ENCODE data around the gene TSPAN9.

Gene TSPAN9

DNA sequence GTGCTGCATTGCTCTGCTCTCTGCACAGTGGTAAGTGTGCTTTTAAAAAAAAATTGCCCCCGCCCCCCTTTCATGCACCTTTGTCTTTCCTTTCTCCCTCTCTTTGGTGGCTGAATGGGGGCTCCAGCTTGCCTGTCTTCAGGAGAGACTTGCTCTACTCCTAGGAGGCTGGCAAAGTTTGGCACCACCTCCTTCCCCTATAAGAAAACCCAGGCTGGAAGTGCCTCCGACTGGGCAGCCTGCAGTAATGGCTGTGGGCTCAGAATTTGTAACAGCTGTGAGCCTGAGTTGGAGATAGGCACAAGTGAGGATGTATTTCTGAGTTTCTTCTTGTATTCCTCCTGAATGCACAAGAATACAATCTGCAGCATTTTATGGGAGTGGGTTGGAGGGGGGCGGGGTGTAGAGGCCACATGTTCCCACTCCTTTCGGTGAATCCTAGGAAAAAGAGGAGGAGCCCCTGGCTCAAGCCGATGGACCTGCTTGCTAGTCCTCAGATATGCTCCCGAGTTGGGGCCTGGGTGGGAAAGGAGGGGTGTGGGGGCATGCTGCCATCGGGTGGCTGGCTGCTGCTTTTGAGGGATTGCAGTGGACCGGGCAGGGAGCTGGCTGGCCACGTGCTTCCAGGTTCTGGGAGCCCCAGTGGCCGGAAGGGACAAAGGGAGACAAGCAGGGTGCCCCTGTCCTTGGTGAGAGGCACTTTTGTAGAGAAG is 124.3 kb downstream of the TSPAN9 start:
- no peaks in the 10 kb centered on the region for H3K9me3 ChIP-seq (ENCODE audit: low read depth, low read length)
- no peak overlapping the region for H3K27ac ChIP-seq
- TF ChIP-seq POLR2AphosphoS5 (IDR thresholded peaks at IDR 0.05; ENCODE audit: borderline replicate concordance, low read depth, low read length) (no peak), EZH2 (IDR thresholded peaks at IDR 0.05) (no peak), FOXP2 (optimal IDR thresholded peaks at IDR 0.05; ENCODE audit: control extremely low read depth, extremely low read length, insufficient read depth) (no peak)
- no peak for DNase-seq (ENCODE audit: low read depth, low spot score)
- no peaks in the 10 kb centered on the region for H3K36me3 ChIP-seq (ENCODE audit: insufficient read depth, low read length)
- no peak overlapping the region for H3K4me3 ChIP-seq
- no peak overlapping the region for H3K9ac ChIP-seq (ENCODE audit: insufficient read length)

DNA sequence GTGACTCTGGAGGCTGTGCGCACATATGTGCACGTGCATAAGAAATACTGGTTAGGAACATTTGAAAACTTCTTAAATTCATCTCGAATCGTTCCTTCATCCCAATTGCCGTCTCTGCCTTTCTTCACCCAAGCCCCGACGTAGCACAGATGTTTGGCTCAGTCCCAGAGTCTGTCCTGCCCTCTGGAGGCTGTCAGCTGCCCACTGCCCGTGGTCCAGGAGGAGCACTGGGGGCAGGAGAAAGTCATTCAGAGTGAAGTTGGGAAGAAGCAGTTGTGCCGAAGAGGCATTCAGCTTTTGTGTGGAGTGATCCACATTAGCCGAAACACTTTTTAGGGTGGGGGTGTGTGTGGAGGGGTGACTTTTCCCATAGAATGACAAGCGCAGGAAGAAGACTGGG is 124.9 kb downstream of the TSPAN9 start:
- no peak for DNase-seq (ENCODE audit: low read depth, low spot score)
- no peaks in the 10 kb centered on the region for H3K36me3 ChIP-seq (ENCODE audit: insufficient read depth, low read length)
- no peaks in the 10 kb centered on the region for H3K9me3 ChIP-seq (ENCODE audit: low read depth, low read length)
- TF ChIP-seq POLR2AphosphoS5 (IDR thresholded peaks at IDR 0.05; ENCODE audit: borderline replicate concordance, low read depth, low read length) (no peak), FOXP2 (optimal IDR thresholded peaks at IDR 0.05; ENCODE audit: control extremely low read depth, extremely low read length, insufficient read depth) (no peak)
- no peak overlapping the region for H3K4me3 ChIP-seq
- H3K9ac ChIP-seq (ENCODE audit: insufficient read length): no peak overlapping the region
- no peak overlapping the region for H3K27ac ChIP-seq

DNA sequence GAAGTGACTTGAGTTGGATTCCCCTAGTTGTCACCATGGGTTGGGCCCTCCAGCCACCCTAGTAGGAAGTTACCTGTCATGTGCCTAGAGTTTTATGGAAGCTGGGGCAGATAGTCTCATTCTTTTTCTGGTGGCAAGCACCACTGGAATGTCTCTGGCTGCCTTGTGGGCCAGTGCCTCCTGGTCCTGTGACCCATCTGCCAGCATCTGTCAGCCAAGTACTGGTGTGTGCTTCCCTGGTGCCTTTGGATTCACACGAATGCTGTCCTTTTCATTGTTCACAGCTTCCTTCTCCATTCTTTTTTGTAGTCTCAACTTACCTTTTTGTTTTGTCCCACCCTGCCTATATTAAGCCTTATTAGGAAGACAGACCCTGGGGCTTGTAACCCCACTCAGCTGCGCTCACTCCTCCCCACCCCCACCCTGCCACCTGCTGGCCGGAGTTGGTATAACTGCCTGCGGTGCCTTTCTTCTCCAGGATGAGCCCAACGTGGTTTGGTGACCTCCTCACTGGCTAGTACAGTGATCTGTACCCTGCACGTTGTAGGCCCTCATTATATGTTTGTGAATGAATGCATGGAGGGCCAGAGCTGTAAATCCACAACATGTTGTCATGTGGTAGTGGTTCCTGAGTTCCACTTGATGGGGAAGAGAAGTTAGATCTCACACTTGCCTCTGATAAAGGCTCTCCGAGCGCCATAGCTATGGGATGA is 125.7 kb downstream of the TSPAN9 start:
- DNase-seq (ENCODE audit: low read depth, low spot score): no peak
- Histone ChIP-seq H3K27ac (no peak overlapping the region), H3K4me3 (no peak overlapping the region), H3K9me3 (ENCODE audit: low read depth, low read length) (no peaks in the 10 kb centered on the region), H3K9ac (ENCODE audit: insufficient read length) (no peak overlapping the region), H3K36me3 (ENCODE audit: insufficient read depth, low read length) (no peaks in the 10 kb centered on the region)
- TF ChIP-seq FOXP2 (optimal IDR thresholded peaks at IDR 0.05; ENCODE audit: control extremely low read depth, extremely low read length, insufficient read depth) (no peak), POLR2AphosphoS5 (IDR thresholded peaks at IDR 0.05; ENCODE audit: borderline replicate concordance, low read depth, low read length) (no peak), EZH2 (IDR thresholded peaks at IDR 0.05) (no peak)

GRCh38 chr12:3203713-3204112 is 126.5 kb downstream of the TSPAN9 start:
- Histone ChIP-seq H3K27ac (no peak overlapping the region), H3K9me3 (ENCODE audit: low read depth, low read length) (no peaks in the 10 kb centered on the region), H3K9ac (ENCODE audit: insufficient read length) (no peak overlapping the region), H3K4me3 (no peak overlapping the region), H3K36me3 (ENCODE audit: insufficient read depth, low read length) (no peaks in the 10 kb centered on the region)
- TF ChIP-seq FOXP2 (optimal IDR thresholded peaks at IDR 0.05; ENCODE audit: control extremely low read depth, extremely low read length, insufficient read depth): no peak
- no peak for TF ChIP-seq POLR2AphosphoS5 (IDR thresholded peaks at IDR 0.05; ENCODE audit: borderline replicate concordance, low read depth, low read length)
- TF ChIP-seq EZH2 (IDR thresholded peaks at IDR 0.05): no peak
- DNase-seq (ENCODE audit: low read depth, low spot score): no peak

DNA sequence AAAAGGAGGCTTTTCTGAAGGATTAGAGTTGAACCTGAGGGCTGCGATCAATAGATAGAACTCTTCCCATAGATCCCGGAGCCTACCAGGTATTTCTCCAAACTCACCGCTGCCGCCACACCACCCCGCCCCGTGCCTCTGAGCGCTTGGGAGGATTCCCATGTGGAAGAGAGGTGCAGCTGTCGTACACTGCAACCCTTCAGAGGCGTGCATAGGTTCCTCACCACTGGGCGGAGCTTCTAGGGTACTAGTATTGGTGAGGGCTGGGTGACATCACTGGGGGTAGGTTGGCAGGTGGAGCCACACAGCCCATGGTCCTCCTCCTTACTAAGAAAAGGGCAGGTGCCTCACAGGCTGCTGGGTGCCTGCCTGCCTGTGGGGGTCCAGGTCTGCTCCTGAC is 127.0 kb downstream of the TSPAN9 start:
- H3K4me3 ChIP-seq: no peak overlapping the region
- H3K27ac ChIP-seq: no peak overlapping the region
- DNase-seq (ENCODE audit: low read depth, low spot score): no peak
- no peaks in the 10 kb centered on the region for H3K36me3 ChIP-seq (ENCODE audit: insufficient read depth, low read length)
- H3K9ac ChIP-seq (ENCODE audit: insufficient read length): no peak overlapping the region
- TF ChIP-seq POLR2AphosphoS5 (IDR thresholded peaks at IDR 0.05; ENCODE audit: borderline replicate concordance, low read depth, low read length) (no peak), EZH2 (IDR thresholded peaks at IDR 0.05) (no peak), FOXP2 (optimal IDR thresholded peaks at IDR 0.05; ENCODE audit: control extremely low read depth, extremely low read length, insufficient read depth) (no peak)
- H3K9me3 ChIP-seq (ENCODE audit: low read depth, low read length): no peaks in the 10 kb centered on the region

- TF ChIP-seq EZH2 (IDR thresholded peaks at IDR 0.05) (no peak), POLR2AphosphoS5 (IDR thresholded peaks at IDR 0.05; ENCODE audit: borderline replicate concordance, low read depth, low read length) (no peak), FOXP2 (optimal IDR thresholded peaks at IDR 0.05; ENCODE audit: control extremely low read depth, extremely low read length, insufficient read depth) (no peak)
- DNase-seq (ENCODE audit: low read depth, low spot score): no peak
- Histone ChIP-seq H3K9me3 (ENCODE audit: low read depth, low read length) (no peaks in the 10 kb centered on the region), H3K36me3 (ENCODE audit: insufficient read depth, low read length) (no peaks in the 10 kb centered on the region), H3K9ac (ENCODE audit: insufficient read length) (no peak overlapping the region), H3K27ac (no peak overlapping the region), H3K4me3 (no peak overlapping the region)
Measured at GRCh38 chr12:3204730-3205531, 127.8 kb downstream of the TSPAN9 start.

GRCh38 chr12:3205742-3206519 is 128.8 kb downstream of the TSPAN9 start:
- H3K27ac ChIP-seq: no peak overlapping the region
- no peaks in the 10 kb centered on the region for H3K36me3 ChIP-seq (ENCODE audit: insufficient read depth, low read length)
- H3K4me3 ChIP-seq: no peak overlapping the region
- TF ChIP-seq POLR2AphosphoS5 (IDR thresholded peaks at IDR 0.05; ENCODE audit: borderline replicate concordance, low read depth, low read length) (no peak), FOXP2 (optimal IDR thresholded peaks at IDR 0.05; ENCODE audit: control extremely low read depth, extremely low read length, insufficient read depth) (no peak), EZH2 (IDR thresholded peaks at IDR 0.05) (no peak)
- DNase-seq (ENCODE audit: low read depth, low spot score): no peak
- no peak overlapping the region for H3K9ac ChIP-seq (ENCODE audit: insufficient read length)
- no peaks in the 10 kb centered on the region for H3K9me3 ChIP-seq (ENCODE audit: low read depth, low read length)

Measured in SK-N-MC (cell line).